EL (cell line): ENCODE data around the gene TRPM3.
"Not testable (repeated sequence)": the region's sequence is repeated elsewhere in the genome, so short reads cannot be mapped to it uniquely, and the experiment has no call there.

Experiments
- DNase-seq: peaks from one replicate; pipeline ENCODE4 v3.0.0-alpha.2; 2016

TRPM3 gene

GRCh38 chr9:70724025-70724424 lies 397.4 kb downstream of the TRPM3 start:
- not testable (repeated sequence) for DNase-seq

- DNase-seq, result not testable (repeated sequence)
Measured at GRCh38 chr9:70706797-70707196, 414.6 kb downstream of the TRPM3 start.

GRCh38 chr9:70701163-70701562 lies 420.3 kb downstream of the TRPM3 start:
- no peak for DNase-seq

DNA sequence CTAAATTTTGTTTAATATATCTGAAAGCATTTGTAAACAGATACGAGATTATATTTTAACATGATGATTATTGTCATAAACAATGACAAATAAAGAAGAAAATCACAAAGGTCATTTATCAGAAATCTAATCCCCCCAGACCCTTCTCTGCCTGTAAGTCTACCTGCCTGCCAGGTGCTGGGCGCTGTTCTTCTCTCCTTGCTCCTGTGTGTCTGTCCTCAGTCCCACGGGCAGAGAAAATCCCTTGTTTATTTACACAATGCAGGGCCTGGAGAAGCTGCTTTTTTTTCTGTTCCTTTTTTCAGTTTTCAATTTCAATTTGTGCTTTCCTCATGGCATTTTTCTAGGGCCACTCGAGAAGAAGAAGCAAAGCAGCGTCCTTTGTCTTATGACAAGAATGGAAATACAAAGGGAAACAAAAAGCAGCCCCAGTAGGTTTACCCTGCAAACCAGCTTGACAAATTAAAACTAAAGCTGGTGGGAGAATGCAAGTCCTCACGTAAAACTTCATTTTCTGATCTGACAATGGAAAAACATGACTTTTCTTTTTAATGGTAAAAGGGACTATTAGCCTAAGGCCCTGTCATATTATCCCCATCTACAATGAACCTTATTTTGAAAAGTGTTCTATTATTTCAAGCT lies 424.6 kb downstream of the TRPM3 start:
- no peak for DNase-seq

- DNase-seq, result no peak
Measured at GRCh38 chr9:70694758-70695157, 426.7 kb downstream of the TRPM3 start.

DNA sequence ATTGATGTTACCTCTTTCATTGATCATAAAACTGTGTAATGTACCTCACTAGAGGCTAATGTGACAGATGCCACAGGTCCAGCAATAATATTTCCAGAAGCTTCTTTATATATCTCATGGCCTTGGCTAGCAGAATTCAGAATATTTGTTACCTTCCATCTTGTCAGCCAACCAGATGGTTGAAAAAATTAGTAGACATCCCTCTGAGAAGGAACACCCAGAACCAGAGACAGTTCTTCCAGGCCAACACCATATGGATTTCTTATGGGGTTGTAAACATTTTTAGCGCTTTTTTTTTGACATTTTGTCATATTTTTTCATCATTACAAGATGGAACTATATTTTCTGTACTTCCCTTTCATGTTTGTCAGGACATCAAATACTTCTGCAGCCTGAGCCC lies 428.2 kb downstream of the TRPM3 start:
- DNase-seq, result no peak

- DNase-seq, result no peak
Measured at GRCh38 chr9:70692431-70692830, 429.0 kb downstream of the TRPM3 start.

DNA sequence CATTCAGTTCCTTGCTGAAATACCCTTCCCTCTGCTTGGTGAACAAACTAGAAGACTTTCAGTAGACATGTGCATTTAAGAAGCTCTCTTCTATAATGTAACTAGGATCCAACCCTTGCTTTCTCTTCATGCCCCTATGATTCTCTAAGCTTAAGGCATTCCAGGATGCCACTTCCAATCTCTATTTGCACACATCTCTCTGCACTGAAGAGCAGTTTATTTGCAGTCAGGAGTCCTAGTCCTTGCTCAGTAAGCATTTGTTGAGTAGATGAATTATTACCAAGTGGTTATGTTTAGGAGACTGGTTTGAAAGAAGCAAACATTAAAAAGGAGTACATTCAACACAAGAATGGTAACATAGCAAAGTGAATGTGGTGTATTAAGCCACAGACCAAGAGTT lies 432.7 kb downstream of the TRPM3 start:
- no peak for DNase-seq

DNA sequence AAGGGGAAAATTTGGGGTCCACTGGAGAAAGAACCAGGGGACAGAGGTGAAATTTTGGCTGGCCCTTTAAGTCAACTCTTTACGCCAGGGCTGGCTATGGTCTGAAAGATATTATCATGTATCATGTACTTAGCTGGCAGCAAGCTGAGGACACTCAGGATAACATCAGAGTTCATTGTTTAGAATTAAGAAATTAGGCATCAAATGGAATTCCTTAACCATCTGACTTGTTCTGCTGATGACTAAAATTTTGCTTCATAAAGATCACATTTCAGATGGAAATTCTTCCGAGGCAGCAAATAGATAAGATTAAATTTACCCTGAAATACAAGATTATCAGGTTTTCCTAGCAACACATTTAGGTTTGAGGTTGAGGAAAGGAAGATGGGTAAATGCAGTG lies 437.6 kb downstream of the TRPM3 start:
- DNase-seq, result no peak

DNA sequence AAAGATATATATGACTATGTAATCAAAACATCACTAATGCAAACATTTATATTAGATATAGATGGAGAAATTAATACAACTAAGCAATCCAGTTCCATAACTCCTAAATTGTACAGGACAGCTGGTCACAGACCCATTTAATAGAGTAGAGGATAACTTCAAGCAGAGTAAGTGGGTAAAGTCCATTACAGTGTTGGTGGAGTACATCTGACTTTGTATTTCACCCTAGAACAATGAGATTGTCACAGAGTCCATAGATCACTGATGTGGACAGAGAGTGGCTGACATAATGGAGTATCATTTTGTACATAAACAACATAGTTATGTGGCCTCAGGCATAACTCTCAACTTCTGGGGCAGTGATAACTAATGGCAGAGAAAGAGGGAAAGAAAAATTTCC lies 439.1 kb downstream of the TRPM3 start:
- DNase-seq, result no peak

- DNase-seq, result no peak
Measured at GRCh38 chr9:70679845-70680244, 441.6 kb downstream of the TRPM3 start.

- no peak for DNase-seq
Measured at GRCh38 chr9:70678153-70678552, 443.3 kb downstream of the TRPM3 start.

DNA sequence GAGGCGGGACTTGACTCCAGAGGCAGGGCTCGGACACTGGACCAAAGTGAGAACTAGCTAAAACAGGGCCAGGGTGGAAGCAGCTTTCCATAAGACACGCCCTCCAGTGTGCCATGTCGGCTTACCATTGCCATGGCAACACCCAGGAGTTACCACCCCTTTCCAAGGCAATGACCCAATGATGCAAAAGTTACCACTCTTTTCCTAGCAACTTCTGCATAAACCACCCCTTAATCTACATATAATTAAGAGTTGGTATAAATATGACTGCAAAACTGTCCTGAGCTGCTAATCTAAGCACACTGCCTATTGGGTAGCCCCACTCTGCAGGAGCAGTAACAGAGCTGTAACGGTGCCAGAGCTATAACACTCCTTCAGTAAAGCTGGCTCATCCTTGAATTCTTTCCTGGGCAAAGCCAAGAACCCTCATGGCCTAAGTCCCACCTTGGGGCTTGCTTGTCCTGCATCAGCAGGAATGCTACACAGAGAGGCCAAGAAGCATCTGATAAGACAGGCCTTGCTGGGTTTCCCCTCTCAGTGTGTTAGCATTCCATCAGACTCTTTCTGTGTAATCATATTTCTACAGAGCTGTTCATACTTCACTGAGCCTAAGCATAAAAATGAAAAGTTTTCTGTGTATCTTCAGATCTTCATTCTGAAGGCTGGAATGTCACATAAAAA lies 444.2 kb downstream of the TRPM3 start:
- DNase-seq, result no peak

- no peak for DNase-seq
Measured at GRCh38 chr9:70675868-70676370, 445.5 kb downstream of the TRPM3 start.

DNA sequence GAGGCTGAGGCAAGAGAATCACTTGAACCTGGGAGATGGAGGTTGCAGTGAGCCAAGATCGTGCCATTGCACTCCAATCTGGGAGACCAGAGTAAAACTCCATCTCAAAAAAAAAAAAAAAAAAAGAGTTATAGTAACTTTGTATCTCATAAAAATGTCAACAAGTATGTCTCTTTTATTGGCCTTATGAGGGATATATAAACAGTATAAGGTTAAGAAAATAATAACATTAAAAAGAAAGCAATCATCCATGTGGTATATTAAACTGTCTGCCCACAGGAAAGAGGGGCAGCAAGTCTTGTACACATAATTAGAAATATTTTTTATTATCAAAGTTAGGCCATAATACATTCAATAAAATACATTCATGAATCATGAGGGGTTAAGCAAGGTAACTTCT lies 447.6 kb downstream of the TRPM3 start:
- DNase-seq, result no peak

DNA sequence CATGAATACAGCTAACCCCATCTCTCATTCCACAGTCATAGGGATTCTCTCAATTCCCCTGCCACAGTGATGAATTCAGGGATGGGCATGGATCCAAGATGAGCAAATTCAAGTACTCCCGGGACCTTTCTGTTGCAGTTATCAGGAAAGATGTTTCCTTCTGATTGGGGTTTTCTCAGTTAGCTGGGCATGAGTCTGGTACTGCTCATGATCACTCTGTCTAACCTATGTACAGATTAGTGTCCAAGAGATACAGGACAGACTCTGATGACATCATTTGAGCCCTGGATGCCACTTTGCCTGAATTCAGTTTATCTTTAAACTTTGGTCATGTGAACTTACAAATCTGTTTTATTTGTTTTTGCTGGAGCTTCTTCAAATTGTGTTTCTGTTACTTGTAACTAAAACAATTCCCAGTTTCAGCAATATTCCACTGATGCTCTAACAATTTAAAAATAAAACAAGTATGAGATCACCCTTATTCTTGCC lies 449.2 kb downstream of the TRPM3 start:
- DNase-seq, result no peak

DNA sequence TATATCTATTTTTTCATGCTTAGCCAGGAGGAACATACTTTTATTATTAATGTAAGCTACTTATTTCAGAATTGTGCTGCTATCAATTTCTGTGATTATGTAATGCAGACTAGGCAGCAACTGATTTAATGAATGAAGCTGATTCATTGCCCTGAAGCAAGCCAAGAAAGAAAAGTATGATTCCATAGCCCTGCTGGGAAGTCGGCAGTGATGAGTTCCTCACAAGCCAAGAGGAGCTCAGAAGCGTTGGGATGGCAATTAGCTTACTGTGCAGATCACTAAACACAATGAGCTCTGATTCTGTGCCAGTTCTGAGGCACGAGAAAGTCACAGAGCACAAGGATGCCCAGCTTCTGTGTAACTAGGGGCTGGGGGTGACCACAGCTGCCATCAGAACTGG lies 452.7 kb downstream of the TRPM3 start:
- no peak for DNase-seq

GRCh38 chr9:70658765-70659164 lies 462.7 kb downstream of the TRPM3 start:
- DNase-seq, result no peak

DNA sequence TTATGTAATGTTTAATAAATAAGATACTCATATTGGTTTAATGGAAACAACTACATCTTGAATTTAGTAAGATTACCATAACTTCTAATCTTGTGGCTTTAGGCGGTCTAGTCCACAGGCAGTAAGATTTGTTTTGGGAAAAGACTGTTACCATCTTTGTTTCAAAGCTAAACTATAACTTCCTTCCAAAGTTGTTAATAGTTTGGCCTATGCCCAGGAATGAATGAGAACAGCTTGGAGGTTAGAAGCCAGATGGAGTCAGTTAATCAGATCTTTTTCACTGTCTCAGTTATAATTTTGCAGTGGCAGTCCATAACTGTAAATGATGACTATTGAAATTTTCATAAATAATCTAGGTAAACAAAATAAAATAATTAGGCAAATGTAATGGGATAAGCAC lies 465.1 kb downstream of the TRPM3 start:
- DNase-seq, result no peak

GRCh38 chr9:70654144-70654543 lies 467.3 kb downstream of the TRPM3 start:
- no peak for DNase-seq

DNA sequence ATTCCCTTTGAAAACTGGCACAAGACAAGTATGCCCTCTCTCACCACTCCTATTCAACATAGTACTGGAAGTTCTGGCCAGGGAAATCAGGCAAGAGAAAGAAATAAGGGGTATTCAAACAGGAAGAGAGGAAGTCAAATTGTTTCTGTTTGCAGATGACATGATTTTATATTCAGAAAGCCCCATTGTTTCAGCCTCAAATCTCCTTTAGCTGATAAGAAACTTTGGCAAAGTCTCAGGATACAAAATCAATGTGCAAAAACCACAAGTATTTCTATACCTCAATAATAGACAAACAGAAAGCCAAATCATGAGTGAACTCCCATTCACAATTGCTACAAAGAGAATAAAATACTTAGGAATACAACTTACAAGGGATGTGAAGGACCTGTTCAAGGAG lies 476.8 kb downstream of the TRPM3 start:
- not testable (repeated sequence) for DNase-seq

DNA sequence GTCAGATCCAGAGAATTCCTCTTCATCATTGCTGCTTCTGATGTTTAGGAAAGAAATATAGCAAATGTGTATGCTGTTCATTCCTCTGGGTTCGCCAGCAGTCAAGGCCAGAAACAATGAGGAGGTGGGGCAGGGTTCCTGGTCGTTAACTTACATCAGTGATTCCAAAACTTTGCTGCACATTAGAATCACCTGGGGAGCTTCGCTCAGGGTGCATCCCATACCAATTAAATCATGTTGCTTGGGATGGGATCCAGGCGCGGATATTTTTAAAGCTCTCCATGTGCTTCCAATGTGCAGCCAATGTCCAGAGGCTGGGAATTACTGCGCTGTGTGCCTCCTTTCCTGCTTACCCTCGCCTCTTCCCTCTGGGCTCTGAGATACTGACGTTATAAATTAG lies 479.1 kb downstream of the TRPM3 start:
- DNase-seq, result no peak

DNA sequence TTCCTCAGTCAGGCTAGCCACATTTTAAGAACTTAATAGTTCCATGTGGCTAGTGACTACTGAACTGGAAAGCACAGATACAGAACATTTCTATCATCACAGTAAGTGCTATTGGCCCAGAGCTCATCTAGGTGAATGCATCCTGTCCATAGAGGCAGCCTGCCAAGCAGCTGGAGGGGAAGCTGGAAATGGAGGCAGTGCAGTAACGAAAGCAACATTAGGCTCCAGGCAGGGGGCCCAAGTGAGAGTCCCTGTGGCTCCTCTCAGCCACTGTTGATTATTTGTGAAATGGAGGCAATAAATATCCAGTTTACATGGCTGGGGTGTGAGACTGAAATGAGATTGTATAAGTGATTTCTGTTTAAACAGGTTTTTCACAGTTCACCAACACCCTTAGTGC lies 479.8 kb downstream of the TRPM3 start:
- no peak for DNase-seq

DNA sequence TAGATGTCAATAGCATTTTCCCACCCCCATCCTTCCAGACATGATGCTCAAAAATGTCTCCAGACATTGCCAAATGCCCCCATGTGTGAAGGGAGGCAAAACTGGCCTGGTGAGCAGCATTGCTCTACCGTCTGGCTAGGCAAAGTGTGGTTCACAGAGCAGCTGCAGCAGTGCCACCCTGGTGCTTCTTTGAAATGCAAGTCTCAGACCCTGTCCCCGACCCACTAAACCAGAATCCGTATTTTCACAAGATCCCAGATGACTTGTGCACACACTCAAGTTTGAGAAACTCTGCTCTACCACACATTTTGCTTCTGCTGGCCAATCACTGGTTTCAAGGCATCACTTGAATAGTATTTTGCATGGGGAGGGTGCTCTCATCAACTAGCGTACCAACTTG lies 480.4 kb downstream of the TRPM3 start:
- DNase-seq, result no peak
